Measurements from ENCODE around the gene MBD6. TPM values are rescaled to one million over a fixed set of nuclear protein-coding genes. Genes with fewer than 3 reads are reported as not detected.
"Not testable (repeated sequence)": the region's sequence is repeated elsewhere in the genome, so short reads cannot be mapped to it uniquely, and the experiment has no call there.

Gene MBD6
- total RNA-seq, 1 donor from 2014 or later, result 25.4 TPM

GRCh38 chr12:57553343-57554202, 30.9 kb downstream of the MBD6 start:
- no peak for DNase-seq
- intact Hi-C loops (cut with DNase I), result no loop called here
- no peak for ATAC-seq (ENCODE audit: poor library complexity)

DNA sequence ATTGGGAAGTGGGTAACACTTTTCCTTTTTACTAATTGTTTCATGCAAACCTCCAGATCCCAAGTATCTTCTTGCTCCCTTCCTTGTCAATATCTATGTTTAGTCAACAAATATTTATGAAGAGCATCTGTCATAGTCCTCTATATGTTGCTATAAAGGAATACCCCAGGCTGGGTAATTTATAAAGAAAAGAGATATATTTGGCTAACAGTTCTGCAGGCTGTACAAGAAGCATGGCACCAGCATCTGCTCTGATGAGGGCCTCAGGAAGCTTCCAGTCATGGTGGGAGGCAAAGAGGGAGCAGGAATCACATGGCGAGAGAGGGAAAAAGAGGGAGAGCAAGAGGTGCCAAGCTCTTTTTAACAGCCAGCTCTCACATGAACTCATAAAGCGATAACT, 31.8 kb downstream of the MBD6 start:
- no peak for DNase-seq
- intact Hi-C loops (cut with DNase I), result no loop called here
- no peak for ATAC-seq (ENCODE audit: poor library complexity)

DNA sequence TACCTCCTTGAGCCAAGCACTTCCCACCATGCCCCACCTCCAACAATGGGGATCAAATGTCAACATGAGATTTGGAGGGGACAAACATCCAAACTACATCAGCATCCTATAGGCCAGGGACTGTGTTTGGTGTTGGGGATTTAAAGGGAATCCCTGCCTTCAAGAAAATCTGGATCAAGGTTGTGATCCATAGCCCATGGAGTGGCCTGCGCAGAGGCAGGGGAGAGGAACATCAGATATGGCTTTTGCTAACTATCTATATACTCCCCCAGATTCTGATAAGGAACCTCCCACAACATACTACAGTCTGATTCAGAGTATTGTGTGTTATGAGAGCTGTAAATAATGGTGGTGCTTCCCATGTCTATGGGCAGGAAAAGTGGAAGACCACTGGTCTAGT, 32.3 kb downstream of the MBD6 start:
- intact Hi-C loops (cut with DNase I), result no loop called here
- no peak for DNase-seq
- ATAC-seq (ENCODE audit: poor library complexity), result no peak

GRCh38 chr12:57558864-57559263, 36.2 kb downstream of the MBD6 start:
- no peak for DNase-seq
- intact Hi-C loops (cut with DNase I), result no loop called here
- ATAC-seq (ENCODE audit: poor library complexity), result no peak

DNA sequence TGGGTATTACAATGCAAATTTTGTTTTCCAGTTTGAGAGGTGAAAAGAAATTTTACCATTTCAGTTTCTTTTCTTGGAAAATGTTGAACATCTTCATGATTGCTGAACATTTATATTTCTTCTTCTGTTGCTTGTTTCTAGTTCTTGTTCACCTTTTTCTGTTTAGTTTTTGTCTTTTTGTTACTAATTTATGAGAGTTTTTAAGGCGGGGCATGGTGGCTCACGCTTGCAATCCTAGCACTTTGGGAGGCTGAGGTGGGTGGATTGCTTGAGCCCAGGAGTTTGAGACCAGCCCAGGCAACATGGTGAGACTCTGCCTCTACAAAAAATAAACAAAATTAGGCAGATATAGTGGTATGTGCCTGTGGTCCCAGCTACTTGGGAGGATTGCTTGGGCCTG, 37.9 kb downstream of the MBD6 start:
- intact Hi-C loops (cut with DNase I), result no loop called here
- ATAC-seq (ENCODE audit: poor library complexity) (no peak), DNase-seq (no peak)

- DNase-seq; ATAC-seq (ENCODE audit: poor library complexity); intact Hi-C loops (cut with DNase I): not testable (repeated sequence)
Measured at GRCh38 chr12:57561117-57561516, 38.5 kb downstream of the MBD6 start.

DNA sequence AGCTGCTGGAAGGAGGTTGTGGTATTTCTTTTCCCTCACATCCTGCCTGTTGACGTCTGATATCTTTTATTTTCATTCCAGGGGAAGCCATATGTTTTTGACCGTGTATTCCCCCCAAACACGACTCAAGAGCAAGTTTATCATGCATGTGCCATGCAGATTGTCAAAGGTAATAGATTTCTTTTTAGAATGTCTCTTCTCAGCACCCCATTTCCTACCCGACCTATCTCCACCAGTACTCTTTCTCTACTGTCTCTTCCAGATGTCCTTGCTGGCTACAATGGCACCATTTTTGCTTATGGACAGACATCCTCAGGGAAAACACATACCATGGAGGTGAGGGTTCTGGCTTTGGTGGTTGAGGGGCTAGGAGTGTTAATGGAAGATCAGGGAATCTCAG, 40.7 kb downstream of the MBD6 start:
- intact Hi-C loops (cut with DNase I), result no loop called here
- DNase-seq (no peak), ATAC-seq (ENCODE audit: poor library complexity) (no peak)

GRCh38 chr12:57564178-57564740, 41.6 kb downstream of the MBD6 start:
- intact Hi-C loops (cut with DNase I), result no loop called here
- no peak for ATAC-seq (ENCODE audit: poor library complexity)
- DNase-seq, result no peak

DNA sequence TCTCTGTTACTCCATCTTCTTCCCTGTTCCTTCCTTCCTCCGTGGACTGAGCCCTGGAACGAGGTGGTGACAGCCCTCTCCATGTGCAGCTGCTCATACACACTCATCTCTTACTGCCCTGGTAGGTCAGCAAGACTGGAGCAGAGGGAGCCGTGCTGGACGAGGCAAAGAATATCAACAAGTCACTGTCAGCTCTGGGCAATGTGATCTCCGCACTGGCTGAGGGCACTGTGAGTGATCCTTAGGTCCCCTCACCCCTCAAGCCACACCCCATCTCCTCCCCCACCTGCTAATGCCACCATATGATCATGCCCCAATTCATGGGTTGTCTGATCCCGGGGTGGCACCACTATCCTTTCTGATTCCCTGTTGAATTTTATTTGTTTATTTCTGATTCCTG, 46.2 kb downstream of the MBD6 start:
- ATAC-seq (ENCODE audit: poor library complexity) (no peak), DNase-seq (no peak)
- intact Hi-C loops (cut with DNase I), result no loop called here

DNA sequence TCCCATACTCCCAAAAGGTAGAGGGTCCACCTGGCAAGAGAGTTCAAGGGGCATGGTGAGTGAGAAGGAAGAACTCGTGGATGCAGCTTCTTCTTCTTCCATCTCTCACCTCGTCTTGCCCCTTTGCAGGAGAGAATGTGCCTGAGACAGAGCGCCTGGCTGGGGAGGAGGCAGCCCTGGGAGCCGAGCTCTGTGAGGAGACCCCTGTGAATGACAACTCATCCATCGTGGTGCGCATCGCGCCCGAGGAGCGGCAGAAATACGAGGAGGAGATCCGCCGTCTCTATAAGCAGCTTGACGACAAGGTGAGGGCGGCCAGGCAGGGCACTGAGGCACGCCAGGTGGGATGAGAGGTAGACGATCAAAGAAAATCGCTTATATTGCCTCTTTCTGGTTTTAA, 47.2 kb downstream of the MBD6 start:
- no peak for DNase-seq
- intact Hi-C loops (cut with DNase I), result no loop called here
- no peak for ATAC-seq (ENCODE audit: poor library complexity)

GRCh38 chr12:57570438-57570837, 47.8 kb downstream of the MBD6 start:
- ATAC-seq (ENCODE audit: poor library complexity); DNase-seq; intact Hi-C loops (cut with DNase I): not testable (repeated sequence)

DNA sequence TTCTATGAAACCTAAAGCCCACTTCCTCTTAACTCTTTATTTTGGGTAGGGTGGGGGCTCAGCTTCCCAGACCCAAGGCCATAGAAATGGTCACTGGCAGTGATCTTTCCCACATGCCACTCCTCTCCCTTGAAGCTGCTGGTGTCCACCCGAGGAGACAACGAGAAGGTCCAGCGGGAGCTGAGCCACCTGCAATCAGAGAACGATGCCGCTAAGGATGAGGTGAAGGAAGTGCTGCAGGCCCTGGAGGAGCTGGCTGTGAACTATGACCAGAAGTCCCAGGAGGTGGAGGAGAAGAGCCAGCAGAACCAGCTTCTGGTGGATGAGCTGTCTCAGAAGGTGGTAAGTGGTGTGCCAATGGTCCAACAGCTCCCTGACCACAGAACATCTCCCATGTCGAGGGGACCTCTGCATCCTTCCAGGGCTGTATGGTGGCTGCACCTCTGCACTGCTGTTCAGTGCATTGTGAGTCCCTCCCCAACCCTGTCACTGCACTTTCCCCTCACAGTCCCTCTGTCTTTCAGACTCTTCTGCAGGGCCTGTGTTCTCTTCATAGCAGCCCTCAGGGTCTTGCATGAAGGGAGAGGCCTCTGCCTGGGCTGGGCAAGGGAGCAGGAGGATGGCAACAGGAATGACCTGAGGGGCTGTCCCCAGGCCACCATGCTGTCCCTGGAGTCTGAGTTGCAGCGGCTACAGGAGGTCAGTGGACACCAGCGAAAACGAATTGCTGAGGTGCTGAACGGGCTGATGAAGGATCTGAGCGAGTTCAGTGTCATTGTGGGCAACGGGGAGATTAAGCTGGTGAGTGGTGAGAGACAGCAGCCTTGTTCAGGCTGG, 49.5 kb downstream of the MBD6 start:
- ATAC-seq (ENCODE audit: poor library complexity), result no peak
- DNase-seq, result no peak
- intact Hi-C loops (cut with DNase I), result no loop called here

DNA sequence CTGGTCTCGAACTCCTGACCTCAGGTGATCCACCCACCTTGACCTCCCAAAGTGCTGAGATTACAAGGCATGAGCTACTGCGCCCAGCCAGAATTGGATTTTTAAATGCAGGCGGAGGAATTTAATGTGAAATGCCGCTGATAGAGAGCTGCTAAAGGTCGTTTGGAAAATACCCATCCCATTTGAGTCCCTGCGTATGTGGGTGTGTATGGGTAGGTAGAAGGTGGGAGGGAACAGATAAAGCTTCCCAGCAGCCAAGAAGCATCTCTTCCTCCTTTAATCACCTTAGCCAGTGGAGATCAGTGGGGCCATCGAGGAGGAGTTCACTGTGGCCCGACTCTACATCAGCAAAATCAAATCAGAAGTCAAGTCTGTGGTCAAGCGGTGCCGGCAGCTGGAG, 52.2 kb downstream of the MBD6 start:
- intact Hi-C loops (cut with DNase I), result no loop called here
- no peak for ATAC-seq (ENCODE audit: poor library complexity)
- no peak for DNase-seq

- intact Hi-C loops (cut with DNase I), result no loop called here
- no peak for ATAC-seq (ENCODE audit: poor library complexity)
Measured at GRCh38 chr12:57575771-57576612, 53.4 kb downstream of the MBD6 start.

GRCh38 chr12:57576613-57577160, 54.1 kb downstream of the MBD6 start:
- intact Hi-C loops (cut with DNase I), result no loop called here
- ATAC-seq (ENCODE audit: poor library complexity) (no peak), DNase-seq (no peak)

More at GRCh38 chr12:57575771-57576612, 53.4 kb downstream of the MBD6 start:
- no peak for DNase-seq

DNA sequence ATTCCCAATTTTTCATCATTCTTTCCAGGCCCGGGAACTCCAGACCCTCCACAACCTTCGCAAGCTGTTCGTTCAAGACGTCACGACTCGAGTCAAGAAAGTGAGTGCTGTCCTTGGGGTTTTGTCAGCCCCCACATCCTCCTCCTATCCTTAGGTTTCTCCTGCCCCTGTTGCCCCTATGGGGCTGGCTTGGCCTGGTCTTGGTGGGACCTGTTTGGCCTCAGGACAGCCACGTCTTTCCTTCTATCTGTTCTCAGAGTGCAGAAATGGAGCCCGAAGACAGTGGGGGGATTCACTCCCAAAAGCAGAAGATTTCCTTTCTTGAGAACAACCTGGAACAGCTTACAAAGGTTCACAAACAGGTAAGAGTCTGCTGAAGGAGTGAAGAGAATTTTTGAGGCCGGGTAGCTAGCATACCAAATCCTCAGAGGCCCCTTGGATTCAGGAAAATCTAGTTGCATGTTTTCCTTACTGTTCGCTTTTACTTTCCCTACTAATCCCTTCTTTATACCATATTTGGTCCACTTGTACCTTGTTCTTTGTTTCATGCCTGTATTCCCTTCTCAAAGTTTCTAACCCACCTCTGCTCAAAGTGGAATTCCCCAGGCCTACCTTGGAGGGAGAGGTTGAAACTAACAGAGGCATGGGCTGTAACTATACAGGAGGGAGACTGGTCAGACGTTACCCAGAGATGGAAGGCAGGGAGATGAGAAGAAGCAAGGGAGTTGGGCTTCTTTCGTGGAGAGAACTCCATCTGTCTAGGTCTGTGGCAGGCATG, 55.5 kb downstream of the MBD6 start:
- DNase-seq (no peak), ATAC-seq (ENCODE audit: poor library complexity) (no peak)
- intact Hi-C loops (cut with DNase I), result no loop called here

DNA sequence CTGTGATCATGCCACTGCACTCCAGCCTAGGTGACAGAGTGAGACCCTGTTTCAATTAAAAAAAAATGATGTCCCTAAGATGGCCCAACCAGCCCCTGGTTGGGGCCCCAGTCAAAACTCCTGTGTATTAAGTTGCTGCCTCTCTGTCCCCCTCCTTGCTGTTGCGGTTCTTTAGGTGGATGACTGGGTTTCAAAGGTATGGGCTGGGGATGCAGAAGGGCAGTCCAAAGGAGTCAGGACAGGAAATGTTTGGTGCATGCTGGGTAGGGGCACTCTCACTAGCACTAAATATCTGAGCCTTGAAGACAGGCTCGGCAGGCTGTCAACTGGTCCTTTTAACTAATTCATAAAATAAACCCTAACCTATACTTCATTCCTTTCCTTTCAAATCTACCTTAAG, 56.4 kb downstream of the MBD6 start:
- DNase-seq (no peak), ATAC-seq (ENCODE audit: poor library complexity) (no peak)
- intact Hi-C loops (cut with DNase I), result no loop called here

Data from Right ventricle myocardium superior (tissue), 1 donor.